HG03060 (cell line): ENCODE measurements around the gene LASP1.
"Not testable (repeated sequence)": the region's sequence is repeated elsewhere in the genome, so short reads cannot be mapped to it uniquely, and the experiment has no call there.

Experiments
- ATAC-seq: cut with Tn5 transposase; IDR thresholded peaks from one replicate; pipeline ENCODE4 v1.9.1; 2021; ENCODE audit warnings: low read depth, moderate number of reproducible peaks; ENCODE audit not compliant: unreplicated experiment

LASP1 gene

DNA sequence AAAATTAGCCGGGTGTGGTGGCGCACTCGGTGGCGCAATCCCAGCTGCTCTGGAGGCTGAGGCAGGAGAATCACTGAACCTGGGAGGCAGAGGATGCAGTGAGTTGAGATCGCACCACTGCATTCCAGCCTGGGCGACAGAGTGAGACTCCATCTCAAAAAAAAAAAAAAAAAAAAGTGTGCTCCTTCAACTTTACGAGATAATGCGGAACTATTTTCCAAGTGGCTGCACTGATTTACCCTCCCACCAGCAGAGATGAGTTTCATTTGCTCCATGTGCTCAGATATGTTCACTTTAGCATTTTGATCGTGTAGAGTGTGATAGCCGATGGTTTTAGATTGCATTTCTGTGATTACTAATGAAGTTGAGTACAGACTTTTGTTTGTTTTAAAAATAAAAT, 35.5 kb downstream of the LASP1 start:
- no peak for ATAC-seq

DNA sequence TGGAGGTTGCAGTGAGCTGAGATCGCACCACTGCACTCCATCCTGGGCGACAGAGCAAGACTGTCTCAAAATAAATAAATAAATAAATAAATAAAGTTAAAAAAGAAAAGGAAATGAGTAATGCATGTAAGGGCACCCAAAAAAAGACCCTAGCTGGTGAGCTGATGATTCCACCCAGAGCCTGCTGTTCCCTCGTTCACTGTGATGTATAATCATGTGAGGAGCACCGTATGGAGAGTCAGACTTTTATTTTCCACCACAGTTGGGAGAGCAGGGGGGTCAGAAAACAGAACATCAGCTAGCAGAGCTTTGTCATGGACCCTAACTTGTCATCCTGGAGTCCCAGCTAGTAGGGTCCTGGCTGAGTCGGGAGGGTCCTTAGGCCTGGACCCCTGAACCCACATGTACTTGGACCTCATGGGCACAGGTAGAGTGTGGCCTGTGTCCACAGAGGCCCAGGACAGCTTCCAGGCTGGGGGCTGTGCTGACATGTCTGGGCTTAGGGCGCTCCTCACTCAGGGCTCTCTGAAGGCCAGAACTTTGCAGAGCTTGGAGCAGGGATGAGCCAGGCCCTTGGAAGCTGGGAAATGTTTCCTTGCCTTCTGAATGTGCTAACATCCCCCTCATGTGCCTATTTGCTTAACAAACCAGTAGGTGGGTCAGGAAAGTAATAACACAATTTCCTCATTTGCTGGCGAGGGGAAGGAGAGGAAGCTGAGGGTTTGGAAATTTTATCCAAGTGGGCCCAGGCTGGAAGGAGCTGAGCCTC, 36.8 kb downstream of the LASP1 start:
- no peak for ATAC-seq

DNA sequence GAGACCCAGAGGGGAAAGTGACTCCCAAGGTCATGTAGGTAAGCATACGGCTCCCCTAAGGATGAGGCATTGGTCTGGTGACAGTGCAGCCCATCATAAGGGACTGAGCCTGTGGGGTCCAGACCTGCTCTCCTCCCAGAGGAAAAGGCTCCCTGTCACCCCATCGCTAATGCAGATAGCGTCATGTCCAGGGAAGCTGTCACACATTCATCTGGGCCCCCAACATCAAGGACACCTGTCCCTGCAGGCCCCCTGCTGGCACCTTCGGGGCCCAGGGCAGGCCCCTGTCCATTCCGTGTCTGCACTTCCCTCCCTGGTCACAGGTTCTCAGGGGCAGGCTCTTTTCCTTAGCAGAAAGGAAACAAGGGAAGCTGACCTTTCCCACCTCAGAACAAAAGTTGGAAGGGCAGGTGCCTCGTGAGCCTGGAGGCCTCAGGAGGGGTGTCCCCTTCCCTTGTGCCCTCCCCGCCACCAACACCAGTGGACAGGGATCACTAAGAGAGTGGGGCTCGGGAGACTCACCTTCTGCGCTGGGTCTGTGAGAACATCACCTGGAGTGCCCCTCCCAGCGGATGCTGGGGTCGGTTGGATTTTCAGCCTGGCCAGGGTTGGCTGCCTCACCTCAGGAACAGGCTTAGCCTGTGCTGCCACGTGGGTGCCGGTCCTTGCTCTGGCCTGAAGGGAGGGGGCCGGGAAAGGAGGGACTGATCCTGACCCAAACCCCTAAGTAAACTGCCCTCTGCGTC, 38.2 kb downstream of the LASP1 start:
- ATAC-seq = no peak

DNA sequence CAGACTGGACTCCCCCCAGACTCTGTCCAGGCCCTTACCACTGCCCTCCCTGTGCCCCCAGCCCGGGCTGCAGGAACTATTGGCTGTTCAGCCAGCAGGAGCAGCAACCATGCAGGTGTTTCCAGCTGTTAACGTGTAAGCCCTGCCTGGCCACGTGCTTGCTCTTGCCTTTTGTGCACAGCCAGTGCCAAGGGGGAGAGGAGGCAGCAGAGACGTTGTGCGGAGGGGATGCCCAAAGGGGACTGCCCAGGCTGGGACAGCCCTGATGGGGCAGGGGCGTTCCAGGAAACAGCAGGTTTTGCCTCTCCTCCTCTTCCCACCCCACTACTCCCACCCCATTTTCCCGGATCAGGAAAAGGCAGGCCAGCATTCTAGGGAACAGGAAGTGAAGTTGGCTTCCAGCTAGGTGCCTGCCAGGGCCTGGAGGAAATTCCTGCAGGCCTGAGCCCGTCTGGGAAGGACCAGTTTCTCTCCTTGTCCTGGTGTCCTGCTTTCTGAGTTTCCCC, 38.9 kb downstream of the LASP1 start:
- ATAC-seq = no peak

DNA sequence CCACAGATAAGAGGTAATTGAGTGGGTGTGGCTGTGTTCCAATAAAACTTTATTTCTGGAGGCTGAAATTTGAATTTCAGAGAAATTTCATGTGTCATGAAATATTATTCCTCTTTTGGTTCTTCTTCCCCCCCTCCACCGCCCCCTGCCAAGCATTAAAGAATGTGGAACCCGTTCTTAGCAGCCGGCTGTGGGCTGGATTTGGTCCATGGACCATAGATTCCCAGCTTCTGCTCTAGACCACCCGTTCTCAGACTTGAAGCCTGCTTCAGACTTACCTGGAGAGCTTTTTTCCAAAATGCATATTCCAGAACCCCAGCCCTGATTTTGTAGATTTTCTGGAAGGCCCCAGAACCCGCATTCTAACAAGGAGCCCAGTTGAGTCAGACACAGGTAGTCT, 40.5 kb downstream of the LASP1 start:
- no peak for ATAC-seq

DNA sequence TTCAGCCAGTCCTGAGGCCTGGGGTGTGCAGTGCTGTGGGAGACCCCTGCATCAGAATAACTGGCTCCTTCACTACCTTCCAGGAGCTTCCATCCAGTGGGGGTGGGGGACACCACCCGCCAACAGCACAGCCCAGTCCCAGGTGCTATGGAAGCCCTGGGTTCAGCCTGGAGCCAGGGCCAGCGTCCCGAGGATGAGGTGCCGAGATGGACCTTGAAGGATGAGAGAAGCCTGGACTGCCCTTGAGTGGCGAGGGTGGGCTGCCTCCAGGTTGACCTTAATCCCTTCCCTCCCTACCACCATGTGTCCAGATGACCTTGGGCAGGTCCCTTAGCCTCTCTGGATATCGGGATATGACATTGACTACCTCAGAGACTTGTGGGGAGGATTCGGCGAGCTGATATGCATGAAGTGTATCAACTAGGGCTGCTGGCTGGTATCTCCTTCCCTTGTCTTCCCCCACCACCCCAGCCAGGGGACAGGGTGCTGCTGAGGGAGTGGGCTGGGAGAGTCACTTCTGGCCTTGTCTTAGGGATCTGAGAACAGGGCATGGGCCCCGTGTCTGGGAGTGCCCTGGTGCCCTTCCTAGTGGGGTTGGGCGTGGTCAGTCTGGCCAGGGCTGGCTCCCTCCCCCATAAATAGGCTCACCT, 41.3 kb downstream of the LASP1 start:
- no peak for ATAC-seq

DNA sequence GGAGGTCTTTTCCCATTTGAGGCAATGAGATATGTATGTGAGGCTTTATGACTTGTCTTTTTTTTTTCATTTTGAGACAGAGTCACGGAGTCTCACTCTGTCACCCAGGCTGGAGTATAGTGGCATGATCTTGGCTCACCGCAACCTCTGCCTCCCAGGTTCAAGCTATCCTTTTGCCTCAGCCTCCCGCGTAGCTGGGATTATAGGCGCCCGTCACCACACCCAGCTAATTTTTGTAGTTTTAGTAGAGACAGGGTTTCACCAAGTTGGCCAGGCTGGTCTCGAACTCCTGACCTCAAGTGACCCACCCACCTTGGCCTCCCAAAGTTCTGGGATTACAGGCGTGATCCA, 41.8 kb downstream of the LASP1 start:
- ATAC-seq = not testable (repeated sequence)

DNA sequence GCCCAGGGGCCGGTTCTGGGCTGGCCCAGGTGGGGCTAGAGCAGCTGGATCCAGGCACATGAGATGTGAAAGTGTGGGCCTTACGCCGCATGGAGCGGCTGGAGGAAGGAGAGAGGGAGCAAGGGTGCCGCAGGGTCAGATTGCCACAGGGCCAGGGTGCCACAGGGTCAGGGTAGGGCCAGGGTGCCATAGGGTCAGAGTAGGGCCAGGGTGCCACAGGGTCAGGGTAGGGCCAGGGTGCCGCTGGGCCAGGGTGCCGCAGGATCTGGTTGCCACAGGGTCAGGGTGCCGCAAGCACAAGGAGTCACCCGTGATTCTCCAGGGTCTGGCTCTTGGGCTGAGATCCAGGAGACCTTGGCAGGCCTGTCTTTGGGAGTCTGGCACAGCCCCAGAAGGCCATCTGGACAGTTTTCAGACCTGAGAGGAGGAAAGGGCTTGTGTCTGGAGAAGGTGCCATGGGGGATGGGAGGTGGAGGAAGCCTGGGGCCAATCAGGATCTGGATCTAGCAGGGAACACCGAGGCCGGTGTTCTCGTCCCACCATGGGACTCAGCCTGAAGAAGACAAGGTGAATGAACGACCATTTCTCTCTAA, 42.5 kb downstream of the LASP1 start:
- ATAC-seq = no peak

DNA sequence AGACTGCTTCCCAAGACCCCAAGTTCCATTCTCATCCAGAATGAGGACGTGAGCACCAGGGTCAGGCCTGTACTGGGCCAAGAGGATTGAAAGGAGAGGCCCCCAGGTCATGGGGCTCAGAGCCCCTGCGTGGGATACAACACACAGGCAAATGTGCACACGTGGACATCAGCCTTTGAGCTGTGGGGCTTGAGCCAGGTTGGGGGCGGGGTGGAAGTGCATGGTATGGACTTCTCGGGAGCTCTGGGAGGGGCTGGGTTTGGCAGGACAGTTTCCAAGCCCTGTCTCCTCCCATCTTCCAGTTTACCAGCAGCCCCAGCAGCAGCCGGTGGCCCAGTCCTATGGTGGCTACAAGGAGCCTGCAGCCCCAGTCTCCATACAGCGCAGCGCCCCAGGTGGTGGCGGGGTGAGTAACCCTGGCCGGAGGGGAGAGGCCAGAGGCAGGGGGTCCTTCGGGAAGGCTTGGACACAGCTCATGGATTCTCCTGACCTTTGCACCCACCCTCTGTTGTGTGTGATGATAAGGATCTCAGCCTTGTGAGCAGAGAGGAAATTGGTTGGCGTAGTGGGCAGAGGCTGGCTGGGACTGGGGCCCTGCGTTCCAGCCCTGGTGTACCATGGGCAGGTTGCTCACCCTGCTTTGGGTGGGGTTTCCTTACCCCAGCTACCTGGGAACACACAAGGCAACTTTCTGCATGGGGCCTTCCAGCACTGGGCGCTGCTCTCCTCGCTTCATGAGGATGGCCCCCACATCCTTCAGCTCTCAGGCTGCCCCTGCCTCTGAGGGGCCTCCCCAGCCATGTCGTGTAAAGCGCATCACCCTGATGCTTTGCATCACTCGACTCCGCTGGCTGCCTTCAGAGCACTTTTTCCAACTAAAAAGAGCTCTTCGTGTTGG, 45.1 kb downstream of the LASP1 start:
- no peak for ATAC-seq

DNA sequence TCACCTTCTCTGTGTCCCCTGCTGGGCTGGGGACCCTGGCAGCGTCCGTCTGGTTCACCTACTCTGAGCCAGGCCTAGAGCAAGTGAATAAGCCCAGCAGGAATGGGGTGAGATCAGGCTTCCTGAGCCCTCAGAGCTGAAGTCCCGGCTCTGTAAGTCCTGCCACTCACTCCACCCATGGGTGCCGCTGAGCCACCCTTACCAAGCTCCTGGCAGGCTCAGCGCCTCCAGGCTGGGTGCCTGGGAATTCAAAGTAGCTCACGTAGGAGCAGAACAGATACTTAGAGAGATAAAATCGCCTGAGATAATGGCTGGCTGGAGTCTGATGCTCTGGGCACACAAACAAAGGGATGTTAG, 45.8 kb downstream of the LASP1 start:
- ATAC-seq = no peak

DNA sequence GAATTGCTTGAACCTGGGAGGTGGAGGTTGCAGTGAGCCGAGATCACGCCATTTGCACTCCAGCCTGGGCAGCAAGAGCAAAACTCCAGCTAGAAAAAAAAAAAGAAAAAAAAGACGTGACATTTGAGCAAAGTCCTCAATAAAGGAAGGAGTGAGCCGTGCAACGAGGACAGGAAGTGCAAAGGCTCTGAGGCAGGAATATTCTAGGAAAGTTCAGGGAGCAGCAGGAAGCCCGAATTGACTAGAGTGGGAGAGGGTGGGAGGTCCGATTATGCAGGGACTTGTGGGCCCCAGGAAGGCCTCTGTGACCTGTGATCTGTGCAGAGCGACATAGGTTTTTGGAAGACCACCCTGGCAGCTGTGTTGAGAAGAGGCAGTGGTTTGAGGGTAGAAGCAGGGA, 46.9 kb downstream of the LASP1 start:
- no peak for ATAC-seq

DNA sequence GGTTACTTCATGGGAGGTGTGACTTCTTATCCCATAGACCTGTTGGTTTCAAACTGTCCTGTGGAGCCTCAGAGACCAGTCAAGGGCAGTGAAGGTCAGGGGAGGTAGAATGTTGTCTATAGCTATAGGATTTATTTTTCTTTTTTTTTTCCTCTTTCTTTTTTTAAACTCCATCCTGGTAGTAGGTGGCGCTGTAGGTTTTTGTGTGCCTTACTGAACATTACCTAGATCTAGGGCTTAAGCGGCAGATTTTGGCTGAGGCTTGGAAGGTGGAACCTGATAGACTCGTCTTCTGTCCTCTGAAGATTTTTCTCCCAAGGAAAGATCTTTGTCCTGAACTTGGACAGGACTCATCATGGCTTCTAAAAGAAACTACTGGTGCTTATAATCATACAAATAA, 47.4 kb downstream of the LASP1 start:
- no peak for ATAC-seq

DNA sequence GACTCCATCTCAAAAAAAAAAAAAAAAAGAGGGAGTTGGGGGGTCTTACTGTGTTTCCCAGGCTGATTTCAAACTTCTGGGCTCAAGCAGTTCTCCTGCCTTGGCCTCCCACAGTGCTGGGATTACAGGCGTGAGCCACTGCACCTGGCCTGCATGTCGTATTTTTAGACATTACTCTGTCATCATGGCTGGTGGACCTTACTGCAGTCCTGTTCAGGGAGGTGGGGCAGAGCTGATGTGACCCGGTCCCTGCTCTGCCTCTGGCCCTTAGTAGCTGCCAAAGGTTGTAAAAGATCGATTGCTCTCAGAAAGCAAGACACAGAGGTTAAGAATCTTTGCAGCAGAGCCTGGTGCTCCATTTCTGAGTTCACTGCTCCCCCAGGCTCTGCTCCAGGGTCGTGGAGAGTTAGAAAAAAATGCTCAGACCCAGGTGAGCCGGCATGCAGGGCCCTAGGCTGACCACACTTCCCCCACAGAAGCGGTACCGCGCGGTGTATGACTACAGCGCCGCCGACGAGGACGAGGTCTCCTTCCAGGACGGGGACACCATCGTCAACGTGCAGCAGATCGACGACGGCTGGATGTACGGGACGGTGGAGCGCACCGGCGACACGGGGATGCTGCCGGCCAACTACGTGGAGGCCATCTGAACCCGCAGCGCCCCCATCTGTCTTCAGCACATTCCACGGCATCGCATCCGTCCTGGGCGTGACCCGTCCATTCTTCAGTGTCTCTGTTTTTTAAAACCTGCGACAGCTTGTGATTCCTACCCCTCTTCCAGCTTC, 48.5 kb downstream of the LASP1 start:
- ATAC-seq = no peak

DNA sequence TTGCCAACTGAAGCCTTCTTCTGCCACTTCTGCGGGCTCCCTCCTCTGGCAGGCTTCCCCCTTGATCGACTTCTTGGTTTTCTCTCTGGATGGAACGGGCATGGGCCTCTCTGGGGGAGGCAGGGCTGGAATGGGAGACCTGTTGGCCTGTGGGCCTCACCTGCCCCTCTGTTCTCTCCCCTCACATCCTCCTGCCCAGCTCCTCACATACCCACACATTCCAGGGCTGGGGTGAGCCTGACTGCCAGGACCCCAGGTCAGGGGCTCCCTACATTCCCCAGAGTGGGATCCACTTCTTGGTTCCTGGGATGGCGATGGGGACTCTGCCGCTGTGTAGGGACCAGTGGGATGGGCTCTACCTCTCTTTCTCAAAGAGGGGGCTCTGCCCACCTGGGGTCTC, 49.1 kb downstream of the LASP1 start:
- ATAC-seq = no peak

DNA sequence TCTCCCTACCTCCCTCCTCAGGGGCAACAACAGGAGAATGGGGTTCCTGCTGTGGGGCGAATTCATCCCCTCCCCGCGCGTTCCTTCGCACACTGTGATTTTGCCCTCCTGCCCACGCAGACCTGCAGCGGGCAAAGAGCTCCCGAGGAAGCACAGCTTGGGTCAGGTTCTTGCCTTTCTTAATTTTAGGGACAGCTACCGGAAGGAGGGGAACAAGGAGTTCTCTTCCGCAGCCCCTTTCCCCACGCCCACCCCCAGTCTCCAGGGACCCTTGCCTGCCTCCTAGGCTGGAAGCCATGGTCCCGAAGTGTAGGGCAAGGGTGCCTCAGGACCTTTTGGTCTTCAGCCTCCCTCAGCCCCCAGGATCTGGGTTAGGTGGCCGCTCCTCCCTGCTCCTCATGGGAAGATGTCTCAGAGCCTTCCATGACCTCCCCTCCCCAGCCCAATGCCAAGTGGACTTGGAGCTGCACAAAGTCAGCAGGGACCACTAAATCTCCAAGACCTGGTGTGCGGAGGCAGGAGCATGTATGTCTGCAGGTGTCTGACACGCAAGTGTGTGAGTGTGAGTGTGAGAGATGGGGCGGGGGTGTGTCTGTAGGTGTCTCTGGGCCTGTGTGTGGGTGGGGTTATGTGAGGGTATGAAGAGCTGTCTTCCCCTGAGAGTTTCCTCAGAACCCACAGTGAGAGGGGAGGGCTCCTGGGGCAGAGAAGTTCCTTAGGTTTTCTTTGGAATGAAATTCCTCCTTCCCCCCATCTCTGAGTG, 49.6 kb downstream of the LASP1 start:
- no peak for ATAC-seq

DNA sequence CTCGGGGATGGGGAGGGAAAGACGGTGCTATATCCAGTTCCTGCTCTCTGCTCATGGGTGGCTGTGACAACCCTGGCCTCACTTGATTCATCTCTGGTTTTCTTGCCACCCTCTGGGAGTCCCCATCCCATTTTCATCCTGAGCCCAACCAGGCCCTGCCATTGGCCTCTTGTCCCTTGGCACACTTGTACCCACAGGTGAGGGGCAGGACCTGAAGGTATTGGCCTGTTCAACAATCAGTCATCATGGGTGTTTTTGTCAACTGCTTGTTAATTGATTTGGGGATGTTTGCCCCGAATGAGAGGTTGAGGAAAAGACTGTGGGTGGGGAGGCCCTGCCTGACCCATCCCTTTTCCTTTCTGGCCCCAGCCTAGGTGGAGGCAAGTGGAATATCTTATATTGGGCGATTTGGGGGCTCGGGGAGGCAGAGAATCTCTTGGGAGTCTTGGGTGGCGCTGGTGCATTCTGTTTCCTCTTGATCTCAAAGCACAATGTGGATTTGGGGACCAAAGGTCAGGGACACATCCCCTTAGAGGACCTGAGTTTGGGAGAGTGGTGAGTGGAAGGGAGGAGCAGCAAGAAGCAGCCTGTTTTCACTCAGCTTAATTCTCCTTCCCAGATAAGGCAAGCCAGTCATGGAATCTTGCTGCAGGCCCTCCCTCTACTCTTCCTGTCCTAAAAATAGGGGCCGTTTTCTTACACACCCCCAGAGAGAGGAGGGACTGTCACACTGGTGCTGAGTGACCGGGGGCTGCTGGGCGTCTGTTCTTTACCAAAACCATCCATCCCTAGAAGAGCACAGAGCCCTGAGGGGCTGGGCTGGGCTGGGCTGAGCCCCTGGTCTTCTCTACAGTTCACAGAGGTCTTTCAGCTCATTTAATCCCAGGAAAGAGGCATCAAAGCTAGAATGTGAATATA, 50.8 kb downstream of the LASP1 start:
- ATAC-seq = no peak

DNA sequence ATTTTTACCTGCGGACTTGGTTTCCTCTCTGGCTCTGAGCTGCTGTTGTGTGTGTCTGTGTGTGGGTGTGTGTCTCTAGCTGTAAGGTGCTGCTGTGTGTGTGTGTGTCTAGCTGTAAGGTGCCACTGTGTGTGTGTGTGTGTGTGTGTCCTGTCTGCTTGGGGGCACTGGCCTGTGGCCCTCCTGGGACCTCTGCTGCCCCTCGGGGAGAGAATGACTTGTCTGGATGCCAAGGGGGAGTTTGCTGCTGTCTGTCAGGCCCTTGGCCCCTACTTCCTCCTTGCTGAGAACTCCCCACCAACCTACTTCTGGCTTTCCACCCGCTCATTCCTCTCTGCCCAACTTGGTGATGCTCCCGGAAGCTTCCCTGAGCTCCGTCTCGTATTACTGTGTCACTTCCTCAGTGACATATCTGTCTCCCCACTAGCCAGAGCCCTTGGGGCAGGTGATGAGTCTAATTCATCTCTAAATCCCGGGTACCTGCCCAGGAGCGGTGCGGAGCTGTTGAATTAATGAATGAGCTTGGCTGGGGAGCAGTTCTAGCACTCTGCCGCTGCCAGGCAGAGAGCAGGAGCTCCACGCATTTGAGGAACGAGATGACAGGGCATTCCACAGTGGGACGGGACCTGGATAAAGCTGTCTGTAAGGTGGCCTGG, 52.0 kb downstream of the LASP1 start:
- ATAC-seq = no peak
